CD4-positive, alpha-beta T cell treated with Interleukin-21 for 1 hour (primary cell): ENCODE measurements around the gene ZNF778.
A peak's percentile ranks its signal among the peaks of the same experiment; 100 is the strongest.

ENCODE experiments used
- DNase-seq: peaks from one replicate; pipeline ENCODE4 v3.0.0-alpha.2; 2020

ZNF778 gene

GRCh38 chr16:89194340-89195311 lies 22.9 kb upstream of the ZNF778 start:
- DNase-seq, result no peak

- no peak for DNase-seq
Observed at GRCh38 chr16:89195521-89196171, 21.9 kb upstream of the ZNF778 start.

- DNase-seq, result no peak
Observed at GRCh38 chr16:89197033-89197632, 20.4 kb upstream of the ZNF778 start.

- no peak for DNase-seq
Observed at GRCh38 chr16:89197633-89198416, 19.7 kb upstream of the ZNF778 start.

GRCh38 chr16:89198417-89199240 lies 18.9 kb upstream of the ZNF778 start:
- no peak for DNase-seq

GRCh38 chr16:89199241-89200123 lies 18.0 kb upstream of the ZNF778 start:
- no peak for DNase-seq

GRCh38 chr16:89200124-89200849 lies 17.2 kb upstream of the ZNF778 start, which contains the start of gene SLC22A31:
TSS of gene SLC22A31 (minus strand) at chr16:89200537. CDS start at chr16:89200501, 36 bp downstream.
- no peak for DNase-seq

GRCh38 chr16:89200850-89201411 lies 16.6 kb upstream of the ZNF778 start:
- DNase-seq, result no peak

GRCh38 chr16:89201439-89202377 lies 15.8 kb upstream of the ZNF778 start:
- DNase-seq, result peak; percentile 85

- DNase-seq, result no peak
Observed at GRCh38 chr16:89202422-89203215, 14.9 kb upstream of the ZNF778 start.

GRCh38 chr16:89207993-89208392 lies 9.5 kb upstream of the ZNF778 start:
- no peak for DNase-seq

GRCh38 chr16:89209522-89210044 lies 7.9 kb upstream of the ZNF778 start:
- DNase-seq, result no peak

- DNase-seq, result no peak
Observed at GRCh38 chr16:89210165-89210903, 7.2 kb upstream of the ZNF778 start.

GRCh38 chr16:89210904-89211515 lies 6.5 kb upstream of the ZNF778 start:
- DNase-seq, result no peak

- DNase-seq, result peak; percentile 85
Observed at GRCh38 chr16:89216315-89217137, 977 bp upstream of the ZNF778 start.

GRCh38 chr16:89217138-89217387 lies 440 bp upstream of the ZNF778 start:
- DNase-seq, result no peak
